DND-41 (cell line): ENCODE data around the gene MYL10.

ENCODE experiments used
- ATAC-seq: fragments of 200-7000 bp; cut with Tn5 transposase; 3 replicates; pipeline ENCODE4 v1.9.1; 2021; ENCODE audit warnings: low read depth; ENCODE audit not compliant: insufficient read depth
- DNase-seq: peaks from one replicate; pipeline ENCODE4 v3.0.0-alpha.2; 2020
- H2AFZ ChIP-seq: 2 replicates; pipeline ENCODE4 v1.6.0; 2012; ENCODE audit warnings: low read depth, low read length
- H3K27ac ChIP-seq: 2 replicates; pipeline ENCODE4 v1.5.1; 2012; ENCODE audit warnings: low read length, inconsistent platforms
- H3K27me3 ChIP-seq: fragments of 200-600 bp; sonication (generic); 2 replicates; pipeline ENCODE4 v1.6.0; 2012; ENCODE audit warnings: low read length, mild to moderate bottlenecking, inconsistent platforms; ENCODE audit not compliant: insufficient read depth, poor library complexity
- H3K36me3 ChIP-seq: 2 replicates; pipeline ENCODE4 v1.5.1; 2012; ENCODE audit warnings: low read length, inconsistent platforms; ENCODE audit not compliant: insufficient read depth
- H3K4me1 ChIP-seq: 2 replicates; pipeline ENCODE4 v1.5.1; 2012; ENCODE audit warnings: mild to moderate bottlenecking, low read length; ENCODE audit not compliant: insufficient read depth
- H3K4me2 ChIP-seq: 2 replicates; pipeline ENCODE4 v1.6.0; 2012; ENCODE audit warnings: mild to moderate bottlenecking, moderate library complexity, low read length, inconsistent platforms; ENCODE audit not compliant: insufficient read depth
- H3K4me3 ChIP-seq, 2 experiments: fragments of 200-600 bp in 1 of 2; shearing (Covaris generic) in 1 of 2; 2 replicates each; pipeline ENCODE4 v1.5.1; 2012 to 2016; ENCODE audit warnings: inconsistent platforms in 2 of 2, low read length in 2 of 2, mild to moderate bottlenecking in 2 of 2, low read depth in 1 of 2, moderate library complexity in 1 of 2
- H3K79me2 ChIP-seq: 2 replicates; pipeline ENCODE4 v1.6.0; 2012; ENCODE audit warnings: low read length, inconsistent platforms; ENCODE audit not compliant: insufficient read depth
- H3K9ac ChIP-seq: 2 replicates; pipeline ENCODE4 v1.6.0; 2012; ENCODE audit warnings: low read depth, mild to moderate bottlenecking, inconsistent platforms, low read length, moderate library complexity
- H3K9me3 ChIP-seq: 2 replicates; pipeline ENCODE4 v1.5.1; 2012; ENCODE audit warnings: low read length, moderate library complexity, mild to moderate bottlenecking, inconsistent platforms; ENCODE audit not compliant: insufficient read depth, severe bottlenecking
- H4K20me1 ChIP-seq: 2 replicates; pipeline ENCODE4 v1.6.0; 2012; ENCODE audit warnings: low read length; ENCODE audit not compliant: insufficient read depth
- CTCF ChIP-seq: IDR thresholded peaks from 2 replicates; pipeline ENCODE4 v1.5.1; 2012; ENCODE audit warnings: borderline replicate concordance, low read length, moderate library complexity, mild to moderate bottlenecking; ENCODE audit not compliant: poor library complexity, severe bottlenecking; ENCODE audit errors: extremely low read depth
- EZH2 ChIP-seq: IDR thresholded peaks from 3 replicates; pipeline ENCODE4 v1.6.1; 2012; ENCODE audit warnings: borderline replicate concordance, low read depth, mild to moderate bottlenecking, moderate library complexity, low read length, inconsistent platforms; ENCODE audit not compliant: severe bottlenecking

MYL10 gene

GRCh38 chr7:101576998-101577397 lies 52.1 kb downstream of the MYL10 start:
- Histone ChIP-seq H3K27ac (no peak overlapping the region), H3K4me1 (no peaks in the 10 kb centered on the region), H4K20me1 (no peaks in the 10 kb centered on the region), H3K4me3 (no peak overlapping the region), H3K4me2 (no peak overlapping the region), H3K36me3 (no peaks in the 10 kb centered on the region), H3K27me3 (no peaks in the 10 kb centered on the region), H2AFZ (no peak overlapping the region), H3K9ac (no peak overlapping the region), H3K79me2 (no peaks in the 10 kb centered on the region), H3K9me3 (no peaks in the 10 kb centered on the region)
- DNase-seq (no peak), ATAC-seq (no peak)
- TF ChIP-seq CTCF, result no peak
- no peak for TF ChIP-seq EZH2

- no peak overlapping the region for H3K4me2 ChIP-seq
- DNase-seq (no peak), ATAC-seq (no peak)
Measured at GRCh38 chr7:101575721-101576120, 53.4 kb downstream of the MYL10 start.

GRCh38 chr7:101575168-101575567 lies 53.9 kb downstream of the MYL10 start:
- Histone ChIP-seq H3K27ac (no peak overlapping the region), H3K4me1 (no peaks in the 10 kb centered on the region), H3K9ac (no peak overlapping the region), H3K4me3 (no peak overlapping the region), H4K20me1 (no peaks in the 10 kb centered on the region), H3K79me2 (no peaks in the 10 kb centered on the region), H3K4me2 (no peak overlapping the region), H3K9me3 (no peaks in the 10 kb centered on the region), H3K36me3 (no peaks in the 10 kb centered on the region), H2AFZ (no peak overlapping the region), H3K27me3 (no peaks in the 10 kb centered on the region)
- TF ChIP-seq EZH2 (no peak), CTCF (no peak)
- no peak for DNase-seq
- no peak for ATAC-seq

More at GRCh38 chr7:101575721-101576120, 53.4 kb downstream of the MYL10 start:
- no peaks in the 10 kb centered on the region for H4K20me1 ChIP-seq
- no peaks in the 10 kb centered on the region for H3K4me1 ChIP-seq
- H3K27ac ChIP-seq, result no peak overlapping the region
- no peaks in the 10 kb centered on the region for H3K9me3 ChIP-seq
- H2AFZ ChIP-seq, result no peak overlapping the region
- H3K27me3 ChIP-seq, result no peaks in the 10 kb centered on the region
- H3K4me3 ChIP-seq, result no peak overlapping the region
- no peak for TF ChIP-seq EZH2
- no peak for TF ChIP-seq CTCF
- no peak overlapping the region for H3K9ac ChIP-seq
- H3K36me3 ChIP-seq, result no peaks in the 10 kb centered on the region
- H3K79me2 ChIP-seq, result no peaks in the 10 kb centered on the region

GRCh38 chr7:101572156-101572555 lies 56.9 kb downstream of the MYL10 start:
- H3K4me2 ChIP-seq, result no peak overlapping the region
- TF ChIP-seq EZH2 (no peak), CTCF (no peak)
- H3K36me3 ChIP-seq, result no peaks in the 10 kb centered on the region
- H3K9ac ChIP-seq, result no peak overlapping the region
- H2AFZ ChIP-seq, result no peak overlapping the region
- no peak overlapping the region for H3K27ac ChIP-seq
- no peaks in the 10 kb centered on the region for H3K4me1 ChIP-seq
- H4K20me1 ChIP-seq, result no peaks in the 10 kb centered on the region
- no peak for ATAC-seq
- H3K27me3 ChIP-seq, result no peaks in the 10 kb centered on the region
- no peaks in the 10 kb centered on the region for H3K9me3 ChIP-seq
- H3K79me2 ChIP-seq, result no peaks in the 10 kb centered on the region
- H3K4me3 ChIP-seq, result no peak overlapping the region
- no peak for DNase-seq
